ENCODE measurements around the gene CHIT1.
"Not testable (repeated sequence)": the region's sequence is repeated elsewhere in the genome, so short reads cannot be mapped to it uniquely, and the experiment has no call there.

Gene CHIT1

DNA sequence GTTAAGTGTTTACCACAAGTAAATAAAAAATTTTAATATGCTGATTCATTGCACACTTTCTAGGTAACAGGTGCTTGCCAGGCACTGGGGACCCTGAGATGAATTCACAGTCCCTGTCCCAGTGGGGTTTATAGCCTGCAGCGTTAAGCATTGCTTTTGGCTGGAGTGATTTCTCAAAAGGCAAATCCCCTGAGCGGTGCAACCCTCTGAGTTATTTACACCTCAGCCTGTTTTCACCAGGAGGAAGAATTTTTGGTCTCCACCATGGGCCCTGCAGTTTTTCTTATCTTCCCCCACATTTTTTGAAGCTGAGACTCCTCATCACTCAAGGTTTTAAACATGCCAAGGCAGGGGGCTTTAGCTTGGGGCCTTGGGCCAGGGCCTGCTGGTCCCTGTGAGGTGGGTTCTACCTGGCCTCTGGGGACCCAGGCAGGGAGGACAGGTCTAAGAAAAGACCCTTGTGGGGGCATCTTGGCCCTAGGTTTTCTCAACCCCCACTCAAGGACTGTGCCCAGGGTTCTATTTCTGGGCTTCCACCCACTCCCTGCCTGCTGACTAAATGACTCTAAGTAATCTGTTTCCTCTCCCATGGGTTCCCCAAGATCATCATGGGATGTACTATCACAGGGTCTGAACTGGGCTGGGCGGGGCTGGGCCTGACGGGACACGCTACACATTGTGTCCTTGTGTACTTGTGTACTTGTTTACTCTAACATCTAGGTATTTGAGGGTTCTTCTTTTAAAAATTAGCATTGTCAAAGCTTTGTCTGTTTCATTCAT lies 10.2 kb upstream of the CHIT1 start:
- no CpG with 5 or more reads among the region's 5 CpGs for WGBS (ENCODE audit: insufficient coverage, insufficient read length)
- H3K27ac ChIP-seq (ENCODE audit: low read length) = no peak overlapping the region

DNA sequence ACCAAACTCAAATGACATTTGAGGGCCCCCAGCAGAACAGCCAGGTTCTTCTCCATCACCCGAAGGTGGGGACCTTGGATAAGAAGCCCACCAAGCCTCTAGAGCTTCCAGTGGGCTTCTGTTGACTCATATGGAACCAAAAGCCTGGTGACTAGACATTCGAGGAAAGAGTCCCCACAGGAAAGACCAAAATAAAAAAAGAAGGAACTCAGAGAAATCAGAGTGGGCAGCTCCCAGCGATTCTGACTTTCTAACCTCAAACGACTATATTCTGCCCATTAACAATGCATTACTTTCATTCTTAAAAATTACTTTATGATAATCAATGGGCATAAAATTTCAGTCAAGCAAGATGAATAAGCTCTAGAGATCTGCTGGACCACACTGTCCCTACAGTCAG lies 9.6 kb upstream of the CHIT1 start:
- H3K9me3 ChIP-seq (ENCODE audit: control insufficient read depth, insufficient read depth, low read length) = no peaks in the 10 kb centered on the region; the same call in 1 of the 2 replicates
- no peak overlapping the region for H3K27ac ChIP-seq (ENCODE audit: low read length)
- H3K36me3 ChIP-seq (ENCODE audit: control insufficient read depth, insufficient read depth, low read length) = no peaks in the 10 kb centered on the region
- no peaks in the 10 kb centered on the region for H3K4me1 ChIP-seq (ENCODE audit: control insufficient read depth, insufficient read depth, low read length)
- H3K4me3 ChIP-seq (ENCODE audit: low read length) = no peak overlapping the region
- no peaks in the 10 kb centered on the region for H3K27me3 ChIP-seq (ENCODE audit: control insufficient read depth, insufficient read depth, low read length)
- no peak for DNase-seq (ENCODE audit: low read depth, low spot score)
- no CpG with 5 or more reads among the region's 4 CpGs for WGBS (ENCODE audit: insufficient coverage, insufficient read length)

More for the DNA sequence above, 10.2 kb upstream of the CHIT1 start:
- no peaks in the 10 kb centered on the region for H3K27me3 ChIP-seq (ENCODE audit: control insufficient read depth, insufficient read depth, low read length)
- H3K9me3 ChIP-seq (ENCODE audit: control insufficient read depth, insufficient read depth, low read length) = no peaks in the 10 kb centered on the region; the same call in 1 of the 2 replicates
- H3K4me3 ChIP-seq (ENCODE audit: low read length) = no peak overlapping the region
- H3K36me3 ChIP-seq (ENCODE audit: control insufficient read depth, insufficient read depth, low read length) = no peaks in the 10 kb centered on the region
- H3K4me1 ChIP-seq (ENCODE audit: control insufficient read depth, insufficient read depth, low read length) = no peaks in the 10 kb centered on the region
- DNase-seq (ENCODE audit: low read depth, low spot score) = no peak

DNA sequence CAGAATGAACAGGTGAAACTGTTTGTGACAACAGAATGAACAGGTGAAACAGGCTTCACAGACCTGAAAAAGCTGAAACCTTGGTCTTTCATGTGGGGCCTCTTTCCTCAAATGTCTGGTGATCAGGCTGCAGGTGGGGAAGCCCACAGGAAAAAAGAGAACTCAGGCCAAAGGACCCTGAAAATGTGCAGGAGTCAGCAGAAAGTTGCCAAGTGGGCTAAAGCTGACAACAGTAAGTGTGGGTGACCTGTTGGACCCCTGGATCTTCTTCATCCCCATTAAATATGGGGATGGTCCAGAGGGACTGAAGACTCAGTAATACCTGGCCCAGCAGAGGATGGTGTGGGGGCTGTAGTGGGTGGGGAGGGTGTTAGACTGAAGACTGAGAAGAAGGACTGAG lies 9.1 kb upstream of the CHIT1 start:
- Histone ChIP-seq H3K27me3 (ENCODE audit: control insufficient read depth, insufficient read depth, low read length) (no peaks in the 10 kb centered on the region), H3K4me3 (ENCODE audit: low read length) (no peak overlapping the region), H3K4me1 (ENCODE audit: control insufficient read depth, insufficient read depth, low read length) (no peaks in the 10 kb centered on the region), H3K9me3 (ENCODE audit: control insufficient read depth, insufficient read depth, low read length) (no peaks in the 10 kb centered on the region; the same call in 1 of the 2 replicates), H3K27ac (ENCODE audit: low read length) (no peak overlapping the region), H3K36me3 (ENCODE audit: control insufficient read depth, insufficient read depth, low read length) (no peaks in the 10 kb centered on the region)
- DNase-seq (ENCODE audit: low read depth, low spot score) = no peak

DNA sequence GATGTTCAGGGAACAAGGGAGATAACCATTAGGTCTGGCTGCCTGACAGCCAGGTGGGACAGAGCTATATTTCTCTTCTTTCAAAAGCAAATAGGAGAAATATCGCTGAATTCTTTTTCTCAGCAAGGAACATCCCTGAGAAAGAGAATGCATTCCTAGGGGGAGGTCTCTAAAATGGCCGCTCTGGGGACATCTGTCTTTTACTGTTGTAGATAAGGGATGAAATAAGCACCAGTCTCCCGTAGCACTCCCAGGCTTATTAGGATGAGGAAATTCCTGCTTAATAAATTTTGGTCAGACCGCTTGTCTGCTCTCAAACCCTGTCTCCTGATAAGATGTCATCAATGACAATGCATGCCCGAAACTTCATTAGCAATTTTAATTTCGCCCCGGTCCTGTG lies 5.4 kb upstream of the CHIT1 start:
- not testable (repeated sequence) for H3K36me3 ChIP-seq (ENCODE audit: control insufficient read depth, insufficient read depth, low read length); H3K27me3 ChIP-seq (ENCODE audit: control insufficient read depth, insufficient read depth, low read length); H3K27ac ChIP-seq (ENCODE audit: low read length); H3K9me3 ChIP-seq (ENCODE audit: control insufficient read depth, insufficient read depth, low read length); H3K4me1 ChIP-seq (ENCODE audit: control insufficient read depth, insufficient read depth, low read length); H3K4me3 ChIP-seq (ENCODE audit: low read length); DNase-seq (ENCODE audit: low read depth, low spot score)
- WGBS (ENCODE audit: insufficient coverage, insufficient read length) = no CpG with 5 or more reads among the region's 7 CpGs

DNA sequence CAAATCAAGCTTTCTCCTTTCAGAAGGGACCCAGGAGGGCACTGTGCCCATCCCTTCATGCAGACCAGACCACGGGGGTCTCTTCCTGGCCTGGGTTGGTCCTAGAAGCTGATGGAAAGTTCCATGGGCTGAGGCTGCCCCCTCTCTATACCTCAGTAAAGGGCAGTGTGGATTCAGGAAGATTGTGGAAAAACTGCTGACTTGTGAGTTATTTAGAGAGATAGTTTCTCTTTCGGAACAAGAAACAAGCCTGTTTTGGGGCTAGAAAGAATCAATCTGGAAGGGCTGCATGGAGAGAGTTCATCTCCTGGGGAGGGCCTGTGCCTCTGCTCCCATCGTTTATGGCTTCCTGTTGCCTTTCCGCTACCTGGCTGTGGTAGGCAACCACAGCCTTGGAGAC lies 803 bp downstream of the CHIT1 start:
- H3K36me3 ChIP-seq (ENCODE audit: control insufficient read depth, insufficient read depth, low read length) = no peaks in the 10 kb centered on the region
- H3K27me3 ChIP-seq (ENCODE audit: control insufficient read depth, insufficient read depth, low read length) = no peaks in the 10 kb centered on the region
- H3K9me3 ChIP-seq (ENCODE audit: control insufficient read depth, insufficient read depth, low read length) = no peaks in the 10 kb centered on the region
- no peak for DNase-seq (ENCODE audit: low read depth, low spot score)
- no peak overlapping the region for H3K27ac ChIP-seq (ENCODE audit: low read length)
- no peaks in the 10 kb centered on the region for H3K4me1 ChIP-seq (ENCODE audit: control insufficient read depth, insufficient read depth, low read length)
- no peak overlapping the region for H3K4me3 ChIP-seq (ENCODE audit: low read length)
- WGBS (ENCODE audit: insufficient coverage, insufficient read length) = no CpG with 5 or more reads among the region's 4 CpGs

DNA sequence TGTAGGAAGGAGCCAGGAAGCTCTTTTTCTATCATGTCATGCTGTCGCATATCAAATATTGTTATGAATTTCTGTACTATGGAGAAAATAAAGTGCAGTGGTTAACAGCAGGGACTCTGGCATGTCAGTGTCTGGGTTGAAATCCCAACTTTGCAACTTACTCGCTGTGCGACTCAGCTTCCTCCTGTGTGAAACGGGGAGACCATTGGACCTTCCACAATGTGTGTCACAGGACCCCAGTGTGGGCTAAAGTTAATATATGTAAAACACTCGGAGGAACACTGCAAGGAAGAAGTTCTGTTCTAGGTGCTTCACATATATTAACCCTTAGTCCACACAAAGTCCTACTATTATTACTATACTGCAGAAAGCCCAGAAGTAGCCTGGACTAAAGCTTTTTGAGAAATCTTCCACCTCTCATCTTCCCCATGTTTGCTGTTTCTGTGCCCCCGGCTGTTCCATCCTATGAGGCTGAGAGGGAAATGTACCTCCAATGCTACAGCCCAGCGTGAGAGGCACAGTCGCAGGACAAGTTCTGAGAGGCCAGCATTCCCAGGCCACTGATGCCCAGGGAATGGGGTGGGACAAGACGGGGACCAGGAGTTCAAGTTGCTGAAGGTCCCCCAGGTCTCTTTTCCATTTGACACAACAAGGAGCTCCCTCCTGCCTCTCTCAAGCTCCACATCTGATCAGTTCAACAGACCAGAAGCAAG lies 1.9 kb downstream of the CHIT1 start:
- H3K36me3 ChIP-seq (ENCODE audit: control insufficient read depth, insufficient read depth, low read length) = no peaks in the 10 kb centered on the region
- no peaks in the 10 kb centered on the region for H3K4me1 ChIP-seq (ENCODE audit: control insufficient read depth, insufficient read depth, low read length)
- no peaks in the 10 kb centered on the region for H3K27me3 ChIP-seq (ENCODE audit: control insufficient read depth, insufficient read depth, low read length)
- no peak for DNase-seq (ENCODE audit: low read depth, low spot score)
- H3K9me3 ChIP-seq (ENCODE audit: control insufficient read depth, insufficient read depth, low read length) = no peaks in the 10 kb centered on the region
- no CpG with 5 or more reads among the region's 9 CpGs for WGBS (ENCODE audit: insufficient coverage, insufficient read length)
- H3K4me3 ChIP-seq (ENCODE audit: low read length) = no peak overlapping the region
- H3K27ac ChIP-seq (ENCODE audit: low read length) = no peak overlapping the region

DNA sequence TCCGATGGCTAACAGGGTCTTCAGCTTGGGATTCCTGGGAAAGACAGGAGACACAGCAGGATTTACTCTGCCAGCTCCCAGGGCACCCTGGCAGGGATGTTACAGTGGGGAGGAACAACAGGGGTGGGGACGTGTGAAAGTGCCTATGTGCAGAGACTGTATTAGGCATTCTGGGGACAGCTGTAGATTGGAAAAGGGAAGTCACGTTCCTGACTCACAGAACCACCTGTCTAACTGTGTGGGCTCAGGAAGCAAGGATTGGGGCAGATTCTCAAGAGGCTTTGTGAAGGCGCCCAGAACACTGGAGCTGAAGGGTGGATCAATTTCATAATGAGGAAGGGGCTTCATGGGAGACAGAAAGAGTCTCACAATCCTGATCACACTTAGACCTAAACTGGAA lies 4.4 kb downstream of the CHIT1 start:
- no peak for DNase-seq (ENCODE audit: low read depth, low spot score)
- Histone ChIP-seq H3K4me1 (ENCODE audit: control insufficient read depth, insufficient read depth, low read length) (no peaks in the 10 kb centered on the region), H3K4me3 (ENCODE audit: low read length) (no peak overlapping the region), H3K27me3 (ENCODE audit: control insufficient read depth, insufficient read depth, low read length) (no peaks in the 10 kb centered on the region), H3K36me3 (ENCODE audit: control insufficient read depth, insufficient read depth, low read length) (no peaks in the 10 kb centered on the region), H3K9me3 (ENCODE audit: control insufficient read depth, insufficient read depth, low read length) (no peaks in the 10 kb centered on the region), H3K27ac (ENCODE audit: low read length) (no peak overlapping the region)
- no CpG with 5 or more reads among the region's 4 CpGs for WGBS (ENCODE audit: insufficient coverage, insufficient read length)

DNA sequence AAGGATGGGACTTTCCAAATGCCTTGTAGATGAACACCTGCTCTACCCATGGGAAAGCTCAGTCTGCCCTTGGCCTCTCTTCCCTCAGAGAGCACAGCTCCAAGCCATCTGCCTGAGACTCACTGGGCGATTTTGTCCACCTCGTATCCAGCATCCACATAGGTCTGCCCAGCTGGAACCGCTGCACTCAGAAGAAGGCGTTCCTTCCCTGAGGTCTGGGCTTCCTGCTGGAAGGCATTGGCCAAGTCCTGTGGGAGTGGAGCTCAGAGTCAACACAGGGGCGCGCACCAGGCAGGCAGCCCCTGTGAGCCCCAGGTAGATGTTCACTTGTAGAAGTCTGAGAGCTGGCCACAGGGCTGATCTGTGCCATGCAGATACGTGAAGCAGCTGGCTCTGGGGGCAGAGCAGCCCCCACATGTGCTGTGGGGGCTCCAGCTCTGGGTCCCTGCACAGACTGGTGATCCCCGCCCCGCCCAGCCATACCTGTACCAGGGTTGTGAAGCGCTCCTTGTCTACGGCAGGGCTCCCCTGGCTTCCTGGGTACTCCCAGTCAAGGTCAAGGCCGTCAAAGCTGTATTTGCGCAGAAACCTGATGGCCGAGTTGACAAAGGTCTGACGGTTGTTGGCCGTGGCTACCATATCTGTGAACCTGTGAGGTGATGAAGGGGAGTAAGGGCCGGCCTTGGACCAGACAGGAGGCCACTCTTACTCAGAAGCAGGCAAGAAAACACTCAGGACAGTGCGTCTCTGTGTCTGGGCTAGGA lies 6.3 kb downstream of the CHIT1 start:
- Histone ChIP-seq H3K9me3 (ENCODE audit: control insufficient read depth, insufficient read depth, low read length) (no peaks in the 10 kb centered on the region), H3K4me1 (ENCODE audit: control insufficient read depth, insufficient read depth, low read length) (no peaks in the 10 kb centered on the region), H3K27me3 (ENCODE audit: control insufficient read depth, insufficient read depth, low read length) (no peaks in the 10 kb centered on the region), H3K4me3 (ENCODE audit: low read length) (no peak overlapping the region), H3K36me3 (ENCODE audit: control insufficient read depth, insufficient read depth, low read length) (no peaks in the 10 kb centered on the region), H3K27ac (ENCODE audit: low read length) (no peak overlapping the region)
- WGBS (ENCODE audit: insufficient coverage, insufficient read length) = no CpG with 5 or more reads among the region's 18 CpGs
- DNase-seq (ENCODE audit: low read depth, low spot score) = no peak

DNA sequence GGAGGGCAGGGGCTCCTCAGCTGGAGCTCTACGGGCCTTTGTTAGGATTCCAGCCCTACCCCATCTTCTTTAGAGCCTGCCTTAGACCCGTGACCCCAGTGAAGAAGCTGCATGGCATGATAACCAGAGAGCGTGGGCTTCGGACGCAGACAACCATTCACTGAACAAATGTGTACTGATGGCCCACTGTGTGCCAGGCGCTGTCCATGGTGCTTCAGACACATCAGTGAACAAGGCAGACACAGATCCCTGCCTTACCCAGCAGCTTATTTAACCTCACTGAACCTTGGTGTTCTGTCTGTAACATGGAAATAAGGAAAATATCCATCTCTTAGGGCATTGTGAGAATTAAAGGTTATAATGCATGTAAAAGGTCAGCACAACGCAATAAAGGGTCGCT lies 9.5 kb downstream of the CHIT1 start:
- DNase-seq (ENCODE audit: low read depth, low spot score) = no peak
- WGBS (ENCODE audit: insufficient coverage, insufficient read length) = no CpG with 5 or more reads among the region's 8 CpGs

DNA sequence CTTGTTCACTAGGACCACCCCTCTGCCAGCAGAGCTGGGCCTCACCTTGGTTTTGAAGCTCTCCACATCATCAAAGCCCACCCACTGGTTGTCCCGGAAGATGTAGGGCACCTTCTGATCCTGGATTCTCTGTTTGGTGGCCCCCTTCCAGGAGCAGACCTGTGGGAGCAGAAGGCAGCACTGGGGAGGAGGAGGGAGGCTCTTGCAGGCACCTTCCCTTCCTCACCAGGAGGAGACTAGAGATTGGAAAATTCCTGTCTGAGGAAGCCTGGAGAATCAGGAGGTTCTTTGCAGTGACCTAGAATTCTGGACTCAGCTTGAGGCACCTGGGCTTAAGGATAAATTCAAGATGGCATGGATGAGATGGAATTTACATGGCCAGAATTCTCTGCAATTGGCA lies 10.3 kb downstream of the CHIT1 start:
- Histone ChIP-seq H3K36me3 (ENCODE audit: control insufficient read depth, insufficient read depth, low read length) (no peaks in the 10 kb centered on the region), H3K27ac (ENCODE audit: low read length) (no peak overlapping the region), H3K4me1 (ENCODE audit: control insufficient read depth, insufficient read depth, low read length) (peaks cover 4% of the 10 kb centered on the region; the same call in 1 of the 2 replicates), H3K9me3 (ENCODE audit: control insufficient read depth, insufficient read depth, low read length) (no peaks in the 10 kb centered on the region), H3K4me3 (ENCODE audit: low read length) (no peak overlapping the region), H3K27me3 (ENCODE audit: control insufficient read depth, insufficient read depth, low read length) (no peaks in the 10 kb centered on the region)
- DNase-seq (ENCODE audit: low read depth, low spot score) = no peak
- no CpG with 5 or more reads among the region's 1 CpG for WGBS (ENCODE audit: insufficient coverage, insufficient read length)

More for the DNA sequence above, 9.5 kb downstream of the CHIT1 start:
- Histone ChIP-seq H3K4me1 (ENCODE audit: control insufficient read depth, insufficient read depth, low read length) (peaks cover 4% of the 10 kb centered on the region; the same call in 1 of the 2 replicates), H3K9me3 (ENCODE audit: control insufficient read depth, insufficient read depth, low read length) (no peaks in the 10 kb centered on the region), H3K27me3 (ENCODE audit: control insufficient read depth, insufficient read depth, low read length) (no peaks in the 10 kb centered on the region), H3K27ac (ENCODE audit: low read length) (no peak overlapping the region), H3K36me3 (ENCODE audit: control insufficient read depth, insufficient read depth, low read length) (no peaks in the 10 kb centered on the region), H3K4me3 (ENCODE audit: low read length) (no peak overlapping the region)
